Measurements from ENCODE around the gene HDAC4. TPM values are rescaled to one million over a fixed set of nuclear protein-coding genes. Genes with fewer than 3 reads are reported as not detected.

HDAC4 gene
- total and polyA plus RNA-seq, 9 of the 15 experiments (the other 6 are each of a cell fraction or from before 2014, with no cell fraction given) = 0.11 to 20.2 (median 4.0) TPM

DNA sequence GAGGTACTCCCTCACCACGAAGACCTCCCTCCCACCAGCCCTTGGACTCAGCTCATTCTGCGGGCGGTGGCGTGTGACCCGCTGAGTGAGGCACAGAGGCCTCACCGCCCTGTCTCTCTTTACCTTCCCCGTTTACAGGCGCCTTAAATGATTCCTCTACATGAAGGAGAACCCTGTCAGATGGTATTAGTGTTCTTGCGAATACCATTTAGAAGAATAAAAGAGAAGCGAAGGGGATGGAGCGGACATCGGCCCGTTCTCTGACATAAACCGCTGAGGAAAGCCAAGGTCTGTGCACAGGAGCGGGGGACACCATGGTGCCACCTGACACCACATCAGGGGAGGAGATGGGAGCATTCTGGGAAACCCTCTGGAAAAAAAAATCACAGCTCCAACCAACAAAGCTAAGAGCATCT, 179.8 kb downstream of the HDAC4 start:
- no peak overlapping the region for H3K4me2 ChIP-seq (ENCODE audit: insufficient read depth, low read length)
- no peak overlapping the region for H2AFZ ChIP-seq (ENCODE audit: low read depth, low read length)
- no peak overlapping the region for H3K4me3 ChIP-seq
- no peak for TF ChIP-seq POLR2AphosphoS5 (IDR thresholded peaks at IDR 0.05; ENCODE audit: control insufficient read depth, insufficient read depth, low read depth, low read length)
- BruUV-seq (replicated peaks) = no TSS peak
- H3K9me3 ChIP-seq (replicated peaks; ENCODE audit: control insufficient read depth, insufficient read depth, low read depth, low read length) = no peaks in the 10 kb centered on the region
- peaks cover 2% of the 10 kb centered on the region for H3K9me1 ChIP-seq (ENCODE audit: control insufficient read depth, insufficient read depth, low read length)
- H3K4me1 ChIP-seq (replicated peaks in 1 of 2; ENCODE audit: control insufficient read depth in 2 of 2, insufficient read depth in 2 of 2, low read length in 2 of 2) = peaks cover 0 to 3% of the 10 kb centered on the region in 2 experiments; a peak in 1 of 5 replicates
- no peaks in the 10 kb centered on the region for H3K27me3 ChIP-seq (ENCODE audit: control insufficient read depth in 2 of 2, insufficient read depth in 2 of 2, low read length in 2 of 2)
- POLR2A ChIA-PET = no interaction called here
- WGBS (ENCODE audit: insufficient coverage, low coverage, missing lambda C conversion rate) = 95% methylated on average over 7 of the region's 15 CpGs
- in situ Hi-C loops (cut with MboI) = no loop called here
- H3K79me2 ChIP-seq (ENCODE audit: control insufficient read depth, insufficient read depth, low read length) = peaks cover 9% of the 10 kb centered on the region; the same call in 1 of the 3 replicates
- H4K20me1 ChIP-seq (replicated peaks; ENCODE audit: control insufficient read depth, insufficient read depth, low read length) = peaks cover 6% of the 10 kb centered on the region; the same call in 1 of the 2 replicates
- no peak for ATAC-seq
- H3K9ac ChIP-seq (ENCODE audit: insufficient read depth in 1 of 2, low read depth in 2 of 2, low read length in 2 of 2) = no peak overlapping the region
- intact Hi-C loops (cut with micrococcal nuclease) = no loop called here
- no peaks in the 10 kb centered on the region for H3K36me3 ChIP-seq (ENCODE audit: control insufficient read depth, insufficient read depth, low read length)
- no peak for FAIRE-seq
- CTCF ChIA-PET (ENCODE audit: low intra/inter-chr PET ratio) = no interaction called here
- no peak for DNase-seq (ENCODE audit: extremely low read depth in 1 of 4, low spot score in 3 of 4)
- H3K27ac ChIP-seq (ENCODE audit: extremely low read depth, low read depth, low read length) = no peak overlapping the region

- H3K9me3 ChIP-seq (replicated peaks; ENCODE audit: control insufficient read depth, insufficient read depth, low read depth, low read length) = no peaks in the 10 kb centered on the region
- H3K9me1 ChIP-seq (ENCODE audit: control insufficient read depth, insufficient read depth, low read length) = peaks cover 2% of the 10 kb centered on the region
- 76% methylated on average over 9 of the region's 9 CpGs for WGBS (ENCODE audit: insufficient coverage, low coverage, missing lambda C conversion rate)
- FAIRE-seq (no peak), ATAC-seq (no peak), DNase-seq (ENCODE audit: extremely low read depth in 1 of 4, low spot score in 3 of 4) (no peak)
- in situ Hi-C loops (cut with MboI) (no loop called here), intact Hi-C loops (cut with micrococcal nuclease) (no loop called here)
- ChIA-PET CTCF (ENCODE audit: low intra/inter-chr PET ratio) (no interaction called here), POLR2A (no interaction called here)
- no TSS peak for BruUV-seq (replicated peaks)
- TF ChIP-seq POLR2AphosphoS2 (IDR thresholded peaks at IDR 0.05; ENCODE audit: low read length) (no peak), ZBTB8A (IDR thresholded peaks at IDR 0.05; ENCODE audit: partially characterized antibody) (no peak)
- peaks cover 9% of the 10 kb centered on the region; the same call in 1 of the 3 replicates for H3K79me2 ChIP-seq (ENCODE audit: control insufficient read depth, insufficient read depth, low read length)
- no peak overlapping the region for H3K27ac ChIP-seq (ENCODE audit: extremely low read depth, low read depth, low read length)
- no peak overlapping the region for H3K4me2 ChIP-seq (ENCODE audit: insufficient read depth, low read length)
- no peak overlapping the region for H3K4me3 ChIP-seq
- peaks cover 3% of the 10 kb centered on the region for H4K20me1 ChIP-seq (replicated peaks; ENCODE audit: control insufficient read depth, insufficient read depth, low read length)
- H3K4me1 ChIP-seq (replicated peaks in 1 of 2; ENCODE audit: control insufficient read depth in 2 of 2, insufficient read depth in 2 of 2, low read length in 2 of 2) = peaks cover 3 to 7% of the 10 kb centered on the region in 2 experiments; a peak in 4 of 5 replicates
- H3K36me3 ChIP-seq (ENCODE audit: control insufficient read depth, insufficient read depth, low read length) = no peaks in the 10 kb centered on the region
- no peaks in the 10 kb centered on the region for H3K27me3 ChIP-seq (ENCODE audit: control insufficient read depth in 2 of 2, insufficient read depth in 2 of 2, low read length in 2 of 2)
- H2AFZ ChIP-seq (ENCODE audit: low read depth, low read length) = no peak overlapping the region
- H3K9ac ChIP-seq (ENCODE audit: insufficient read depth in 1 of 2, low read depth in 2 of 2, low read length in 2 of 2) = no peak overlapping the region
These were observed 180.5 kb downstream of the HDAC4 start for GRCh38 chr2:239220341-239220740.
